ENCODE data around the gene PPP2R2D.
"Not testable (repeated sequence)": the region's sequence is repeated elsewhere in the genome, so short reads cannot be mapped to it uniquely, and the experiment has no call there.

GRCh38 chr10:131949908-131950307, 49.1 kb downstream of the PPP2R2D start:
- not testable (repeated sequence) for TF ChIP-seq CTCF, POLR2A (IDR thresholded peaks at IDR 0.05)

All from lower leg skin (tissue), 3 donors.